SKM-1 (cell line): ENCODE results near the gene ROPN1B.
A peak's percentile ranks its signal among the peaks of the same experiment; 100 is the strongest.
"Not testable (repeated sequence)": the region's sequence is repeated elsewhere in the genome, so short reads cannot be mapped to it uniquely, and the experiment has no call there.

Experiments used
- DNase-seq: peaks from one replicate; lab custom pipeline; 2025; ENCODE audit not compliant: unreplicated experiment; lab: John Stamatoyannopoulos, UW

Gene ROPN1B

DNA sequence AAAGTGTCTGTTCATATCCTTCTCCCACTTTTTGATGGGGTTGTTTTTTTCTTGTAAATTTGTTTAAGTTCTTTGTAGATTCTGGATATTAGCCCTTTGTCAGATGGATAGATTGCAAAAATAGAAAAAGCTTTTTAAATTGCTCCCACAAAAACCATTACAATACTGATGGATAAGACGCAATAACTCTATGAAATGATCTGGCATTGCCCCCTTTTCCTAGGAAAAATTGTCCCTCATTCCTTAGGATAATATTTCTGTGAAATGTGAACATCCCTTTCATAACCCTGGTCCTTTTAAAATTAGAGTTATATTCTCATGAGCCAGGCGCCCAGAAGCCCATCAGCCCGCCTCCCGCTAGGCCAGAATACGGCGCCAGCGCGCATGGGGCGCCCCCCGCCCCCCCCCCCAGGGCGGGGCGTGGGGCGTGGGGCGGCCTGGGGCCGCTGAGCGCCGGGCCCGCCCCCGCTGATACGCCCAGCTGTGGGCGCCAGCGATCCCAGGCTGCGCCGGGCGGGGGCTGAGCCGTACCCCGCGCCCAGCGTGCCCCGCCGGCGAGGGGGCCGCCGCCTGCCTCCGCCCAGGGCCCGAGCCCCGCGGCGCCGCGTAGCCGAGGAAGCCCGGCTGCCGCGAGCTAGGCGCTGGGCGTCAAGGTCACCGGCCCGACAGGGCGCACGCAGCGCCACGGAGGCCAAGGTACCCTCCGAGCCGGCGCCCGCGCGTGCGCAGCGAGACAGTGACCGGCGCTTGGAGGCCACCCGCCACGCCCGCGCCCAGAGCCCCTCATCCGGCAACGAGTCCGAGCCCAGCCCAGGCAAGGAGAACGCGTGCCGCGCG, 11.1 kb upstream of the ROPN1B start:
- DNase-seq: no peak

DNA sequence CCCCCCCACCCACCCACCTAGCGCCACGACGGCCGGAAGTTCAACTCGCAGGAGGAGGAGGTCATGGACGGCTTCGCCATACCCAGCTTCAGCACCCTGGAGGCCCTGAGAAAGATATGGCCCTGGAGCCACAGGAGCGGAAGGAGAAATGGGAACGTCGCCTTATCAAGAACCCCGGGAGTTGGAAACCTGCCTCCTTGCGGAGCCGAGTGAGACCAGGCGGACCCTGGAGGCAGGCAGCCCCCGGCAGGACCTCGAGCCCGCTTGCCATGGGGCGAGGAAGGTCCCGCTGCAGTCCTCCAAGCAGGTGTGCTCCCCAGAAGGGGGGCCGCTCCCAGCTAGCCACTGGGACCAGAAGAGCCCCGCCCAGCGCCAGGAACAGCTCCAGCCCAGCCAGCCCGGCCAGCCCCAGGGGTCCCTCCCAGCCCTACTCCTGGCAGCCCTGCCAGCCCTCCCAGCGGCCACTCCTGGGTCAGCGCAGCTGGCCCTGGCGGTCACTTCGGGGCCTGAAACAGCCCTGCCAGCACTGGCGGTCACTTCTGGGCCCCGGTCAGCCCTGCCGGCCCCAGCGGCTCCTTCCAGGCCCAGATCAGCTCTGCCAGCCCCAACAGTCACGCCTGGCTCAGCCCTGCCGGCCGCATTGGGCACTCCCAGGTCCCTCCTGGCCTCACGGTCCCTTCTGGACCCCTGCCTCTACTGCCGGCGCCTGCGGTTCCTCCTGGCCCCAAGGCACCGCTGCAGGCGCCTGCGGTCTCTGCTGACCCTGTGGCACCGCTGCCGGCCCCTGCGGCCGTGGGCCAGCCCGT, 10.3 kb upstream of the ROPN1B start:
- DNase-seq: no peak

DNA sequence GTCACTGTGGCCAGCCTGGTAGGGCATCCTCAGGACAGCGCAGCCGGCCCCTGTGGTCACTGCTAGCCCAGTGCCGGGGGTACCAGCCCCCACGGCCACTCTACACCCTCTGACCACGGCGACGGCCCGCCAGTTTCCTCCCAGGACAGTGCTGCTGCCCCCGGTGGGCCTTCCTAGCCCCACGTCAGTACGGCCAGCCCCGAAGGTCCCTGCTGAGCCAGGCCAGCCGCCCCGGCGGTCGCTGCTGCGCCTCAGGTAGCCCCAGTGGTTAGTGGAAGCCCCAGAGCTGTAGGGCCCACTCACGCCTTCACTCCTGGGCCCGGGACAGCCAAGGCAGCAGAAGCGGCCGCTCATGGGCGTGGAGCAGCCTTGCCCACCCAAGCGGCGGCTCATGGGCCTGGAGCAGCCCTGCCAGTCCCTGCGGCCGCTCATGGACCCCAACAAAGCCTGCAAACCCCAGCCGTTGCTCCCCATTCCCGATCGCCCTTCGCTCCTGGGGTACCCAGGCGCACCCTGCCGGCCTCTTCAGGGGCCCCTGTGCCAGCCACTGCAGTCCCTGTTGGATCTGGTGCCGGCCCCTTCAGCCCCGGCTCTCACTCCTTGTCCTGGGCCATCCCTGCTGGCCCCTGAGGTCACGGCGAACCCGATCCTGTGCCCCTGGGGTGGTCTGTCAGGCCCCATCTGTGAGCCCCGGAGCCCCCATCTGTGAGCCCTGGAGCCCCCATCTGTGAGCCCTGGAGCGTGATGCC, 9.5 kb upstream of the ROPN1B start:
- DNase-seq: no peak

DNA sequence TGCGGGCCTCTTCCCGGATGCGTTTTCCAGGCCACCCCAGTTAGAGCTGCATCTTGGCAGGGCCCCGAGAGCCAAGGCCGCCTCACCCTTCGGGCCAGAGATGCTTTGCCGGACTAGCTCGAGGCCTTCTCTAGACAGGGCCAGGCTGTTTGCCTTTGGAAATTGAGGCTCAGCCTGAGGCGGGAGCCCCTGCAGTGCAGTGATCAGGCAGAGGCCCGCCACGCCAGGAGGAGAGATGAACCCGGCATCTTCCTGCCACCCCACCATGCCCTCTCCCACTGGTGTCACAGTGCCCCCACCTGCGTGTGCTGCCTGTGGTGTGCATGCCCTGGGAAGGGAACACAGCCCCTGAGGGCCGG, 8.9 kb upstream of the ROPN1B start:
- no peak for DNase-seq

DNA sequence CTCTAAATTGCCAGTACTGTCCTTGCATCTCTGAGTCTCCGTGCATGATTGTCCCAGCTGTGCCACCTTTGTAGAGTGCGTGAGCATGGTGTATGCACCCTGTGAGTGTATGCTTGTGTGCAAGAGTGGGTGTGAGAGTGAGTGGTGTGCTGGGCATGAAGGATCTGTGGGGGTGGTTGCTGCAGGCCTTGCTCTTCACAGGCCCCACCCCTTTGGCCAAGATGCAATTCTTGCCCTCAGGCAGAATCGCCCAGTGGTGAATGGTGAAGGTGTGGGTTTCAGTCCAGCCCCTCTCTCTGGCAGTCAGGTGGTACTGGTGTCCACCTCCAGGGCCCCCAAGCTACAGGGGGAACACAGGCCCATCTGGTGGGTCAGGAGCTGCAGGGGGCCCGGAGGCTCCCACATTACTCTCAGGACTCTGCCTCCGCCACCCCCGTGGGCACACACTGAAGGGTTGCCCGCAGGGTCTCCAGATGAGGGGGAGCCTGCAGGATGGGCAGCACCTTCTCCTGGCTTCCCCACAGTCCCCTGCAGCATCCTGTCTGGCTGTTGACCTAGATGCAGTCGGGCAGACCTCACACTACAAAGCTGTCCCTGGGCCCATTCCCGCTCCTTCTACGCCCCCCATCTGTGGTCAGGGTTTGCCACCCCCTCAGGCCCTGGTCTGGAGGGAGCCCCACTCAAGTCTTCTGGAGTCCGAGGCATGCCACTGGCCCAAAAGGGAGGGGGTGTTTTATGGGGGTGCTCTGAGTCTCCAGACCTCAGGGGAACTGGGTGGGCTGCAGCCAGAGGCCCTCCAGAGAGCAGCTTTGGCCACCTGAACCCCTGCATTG, 8.3 kb upstream of the ROPN1B start:
- DNase-seq: no peak

DNA sequence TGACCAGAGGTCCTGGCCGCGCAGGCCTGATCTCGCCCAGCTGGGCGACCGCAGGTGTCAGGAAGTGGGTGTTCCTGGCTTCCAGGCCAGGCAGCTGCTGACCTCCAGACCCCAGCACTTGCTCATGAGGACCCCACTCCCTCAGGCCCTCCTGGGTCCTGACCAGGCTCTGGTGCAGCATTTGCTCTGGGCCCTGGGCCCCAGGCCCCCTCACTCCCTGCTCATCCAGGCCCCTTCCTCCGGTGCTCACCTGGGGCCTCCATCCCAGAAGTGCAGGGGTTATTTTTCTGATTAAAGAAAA, 7.7 kb upstream of the ROPN1B start:
- DNase-seq: no peak

DNA sequence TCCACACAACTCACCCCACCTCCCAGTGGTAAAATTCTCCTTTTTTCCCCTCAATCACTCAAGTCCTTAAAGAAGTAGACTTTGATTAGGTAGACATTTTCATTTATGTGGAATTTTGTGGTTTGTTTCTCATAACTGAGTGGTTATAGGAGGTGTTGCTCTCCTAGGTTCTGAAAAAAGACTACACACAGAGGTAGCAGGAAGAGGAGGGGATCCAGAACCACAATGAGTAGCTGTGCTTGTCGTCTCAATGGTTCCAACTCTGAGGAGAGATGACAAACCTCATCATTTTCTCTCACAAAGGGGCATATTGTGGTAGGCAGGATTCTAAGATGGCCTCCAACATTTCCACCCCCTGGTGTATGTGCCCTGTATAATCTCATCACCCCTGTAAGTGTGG, 5.1 kb upstream of the ROPN1B start:
- DNase-seq: not testable (repeated sequence)

DNA sequence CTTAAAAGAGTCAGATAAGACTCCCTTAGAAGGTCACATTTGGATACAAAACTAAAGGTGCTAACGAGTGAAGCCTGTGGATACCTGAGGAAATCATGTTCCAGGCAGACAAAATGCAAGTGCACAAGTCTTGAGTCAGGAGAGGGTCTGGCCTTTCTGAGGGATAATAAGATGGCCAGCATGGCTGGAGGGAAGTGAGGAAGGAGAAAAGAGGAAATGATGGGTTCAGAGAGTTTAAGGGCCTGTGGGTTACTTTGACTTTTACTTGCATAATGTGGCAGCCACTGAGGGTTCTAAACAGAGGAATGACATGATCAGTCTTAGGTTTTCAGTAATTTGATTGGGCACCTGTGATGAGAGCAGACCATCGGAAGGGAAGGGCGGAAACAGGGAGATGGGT, 3.5 kb upstream of the ROPN1B start:
- peak; percentile 3 for DNase-seq

DNA sequence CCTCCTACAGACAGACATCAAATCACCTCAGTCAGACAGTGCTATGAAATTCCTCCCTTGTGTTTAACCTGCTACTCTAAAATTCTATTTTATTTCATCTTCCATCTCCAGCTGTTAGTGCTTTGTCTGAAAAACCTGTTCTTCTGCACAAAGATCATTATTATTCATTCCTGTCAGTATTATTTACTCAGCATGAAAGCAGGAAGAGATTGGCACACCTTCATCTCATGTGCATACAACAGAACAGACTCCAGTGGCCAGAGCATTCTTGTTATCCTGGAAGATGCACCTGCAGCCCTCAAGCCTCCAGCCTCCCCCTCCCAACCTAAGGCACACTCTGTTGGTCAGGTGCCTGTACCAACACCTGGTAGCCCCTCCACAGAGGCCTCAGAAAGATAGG, 1.8 kb upstream of the ROPN1B start:
- no peak for DNase-seq

DNA sequence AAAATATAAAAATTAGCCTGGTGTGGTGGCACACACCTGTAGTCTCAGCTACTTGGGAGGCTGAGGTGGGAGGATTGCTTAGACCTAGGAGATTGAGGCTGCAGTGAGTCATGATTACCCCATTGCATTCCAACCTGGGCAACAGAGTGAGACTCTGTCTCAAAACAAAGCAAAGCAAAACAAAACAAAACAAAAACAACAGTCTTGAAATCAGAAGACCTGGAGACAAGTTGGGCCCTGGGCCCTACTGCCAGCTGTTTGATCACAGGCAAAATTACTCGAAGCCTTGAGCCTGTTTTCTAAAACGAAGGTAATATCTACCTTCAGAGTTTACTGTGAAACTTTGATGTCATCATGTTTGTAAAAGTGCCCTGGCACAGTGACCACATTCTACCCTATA, 857 bp upstream of the ROPN1B start:
- not testable (repeated sequence) for DNase-seq

DNA sequence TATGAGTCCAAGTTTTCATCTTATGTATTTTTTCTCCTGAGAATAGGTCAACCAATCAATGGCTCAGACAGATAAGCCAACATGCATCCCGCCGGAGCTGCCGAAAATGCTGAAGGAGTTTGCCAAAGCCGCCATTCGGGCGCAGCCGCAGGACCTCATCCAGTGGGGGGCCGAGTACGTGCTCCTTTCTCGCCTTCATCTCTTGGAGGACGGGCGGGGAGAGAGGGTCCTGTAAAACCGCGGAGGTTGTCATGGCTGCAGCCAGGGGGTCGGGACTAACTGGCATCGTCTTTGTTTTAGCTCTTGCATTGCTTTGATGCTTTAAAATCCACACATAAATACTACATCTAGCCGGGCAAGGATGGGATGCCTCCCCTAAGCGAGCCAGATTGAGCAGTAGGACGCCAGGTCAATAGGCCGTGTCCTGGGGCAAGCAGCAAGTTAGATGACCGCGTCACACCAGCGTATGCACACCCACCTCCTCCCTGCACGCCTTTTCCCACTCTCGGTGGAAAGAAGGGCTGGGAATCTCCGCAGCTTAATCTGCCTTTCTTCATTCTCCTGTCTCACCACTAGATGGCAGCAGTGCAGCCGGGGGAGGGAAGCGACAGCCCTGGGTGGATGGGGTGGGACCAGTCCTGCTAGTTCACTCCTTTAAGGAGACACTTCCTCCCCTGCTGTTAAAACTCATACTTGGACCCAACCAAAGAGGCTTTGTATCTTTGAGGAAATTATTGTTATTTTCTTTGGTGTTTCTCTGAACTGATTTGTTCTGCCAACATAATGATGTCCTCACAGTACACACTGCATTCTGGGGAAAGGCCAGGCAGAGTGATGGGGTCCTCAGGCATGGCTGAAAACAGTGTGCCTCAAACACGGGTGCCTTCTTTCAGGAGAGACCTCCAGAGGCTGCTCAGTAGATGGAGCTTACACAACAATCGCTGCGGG, 3.3 kb downstream of the ROPN1B start:
- DNase-seq: not testable (repeated sequence)

DNA sequence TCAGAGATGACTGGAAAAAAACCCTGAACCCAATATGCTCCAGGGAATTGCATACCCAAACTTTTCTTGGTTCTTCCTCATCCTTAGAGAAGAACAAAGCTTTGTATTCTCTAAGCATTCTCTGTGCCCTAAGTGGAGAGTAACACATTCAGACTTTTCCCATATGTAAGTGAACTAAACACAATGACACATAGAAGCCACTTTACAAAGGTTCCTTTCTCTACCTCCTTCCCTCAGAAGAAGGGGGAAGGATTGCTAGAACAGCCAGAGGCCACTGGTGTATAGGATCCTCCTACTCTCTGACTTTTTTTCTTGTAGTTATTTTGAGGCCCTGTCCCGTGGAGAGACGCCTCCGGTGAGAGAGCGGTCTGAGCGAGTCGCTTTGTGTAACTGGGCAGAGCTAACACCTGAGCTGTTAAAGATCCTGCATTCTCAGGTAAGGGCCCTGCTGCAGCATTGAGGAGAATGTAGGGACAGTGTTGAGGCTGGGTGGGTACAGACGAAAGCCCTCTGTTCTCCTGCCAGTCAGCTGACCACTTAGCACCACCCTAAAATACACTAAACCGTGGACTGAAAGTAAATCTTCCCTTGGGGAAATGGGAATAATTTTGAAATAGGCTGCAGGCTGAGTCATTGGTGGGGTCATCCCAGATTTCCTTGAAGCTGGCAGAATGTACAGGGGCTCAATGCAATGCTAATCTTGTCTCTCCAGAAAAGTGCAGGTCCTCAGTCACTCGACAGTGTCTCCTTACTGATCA, 6.4 kb downstream of the ROPN1B start:
- DNase-seq: not testable (repeated sequence)

DNA sequence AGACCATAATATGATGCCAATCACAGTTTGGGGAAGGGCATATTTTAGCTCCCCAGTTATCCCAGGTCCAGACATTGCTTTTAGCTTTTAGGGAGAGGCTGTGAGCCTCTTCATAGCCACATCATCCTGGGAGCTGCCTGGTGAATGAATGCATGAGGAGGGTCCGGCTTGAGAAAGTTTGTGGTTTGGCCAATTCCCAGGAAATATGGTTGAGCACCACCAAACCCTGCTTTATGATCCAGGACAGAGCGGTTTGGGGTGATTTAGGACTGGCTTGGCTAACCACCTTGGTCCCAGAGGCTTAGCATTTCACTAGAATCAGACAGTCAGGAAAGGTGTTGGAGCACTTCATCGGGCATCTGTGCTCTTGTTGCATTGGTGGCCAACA, 7.0 kb downstream of the ROPN1B start:
- not testable (repeated sequence) for DNase-seq

DNA sequence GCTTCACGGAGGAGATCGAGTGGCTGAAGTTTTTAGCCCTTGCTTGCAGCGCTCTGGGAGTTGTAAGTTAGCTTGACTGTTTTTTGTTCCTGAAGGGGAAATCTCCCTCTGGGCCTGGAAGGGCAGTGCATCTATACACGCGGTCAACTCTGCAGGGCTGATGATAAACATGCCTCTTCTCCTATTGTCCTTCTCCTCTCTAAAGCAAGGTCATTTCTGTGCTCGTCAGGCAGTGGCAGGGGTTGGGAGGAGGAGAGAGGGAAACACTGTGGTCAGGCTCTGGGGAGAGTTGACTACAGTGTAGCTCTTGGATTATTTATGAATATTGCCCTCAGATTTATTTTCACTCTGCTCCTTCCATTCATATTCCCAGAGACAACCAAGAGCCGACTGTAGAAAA, 8.1 kb downstream of the ROPN1B start:
- not testable (repeated sequence) for DNase-seq

DNA sequence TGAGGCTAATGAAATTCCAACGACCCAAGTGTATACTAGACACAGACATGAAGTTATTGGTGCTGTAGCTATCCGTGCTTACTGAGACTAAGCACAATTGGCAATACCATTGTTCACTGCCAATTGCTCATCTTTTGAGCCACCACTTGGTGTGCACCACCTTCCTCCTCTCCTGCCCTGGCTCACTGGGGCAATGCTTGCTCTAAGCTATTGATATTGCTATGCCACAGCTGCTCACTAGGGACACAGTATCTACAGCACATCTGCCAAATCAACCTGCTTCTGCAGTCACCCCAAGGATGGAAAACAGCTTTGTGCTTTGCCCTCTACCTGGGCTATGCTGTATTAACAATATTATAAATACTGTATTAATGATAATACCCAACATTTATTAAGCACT, 16.0 kb downstream of the ROPN1B start:
- DNase-seq: not testable (repeated sequence)

DNA sequence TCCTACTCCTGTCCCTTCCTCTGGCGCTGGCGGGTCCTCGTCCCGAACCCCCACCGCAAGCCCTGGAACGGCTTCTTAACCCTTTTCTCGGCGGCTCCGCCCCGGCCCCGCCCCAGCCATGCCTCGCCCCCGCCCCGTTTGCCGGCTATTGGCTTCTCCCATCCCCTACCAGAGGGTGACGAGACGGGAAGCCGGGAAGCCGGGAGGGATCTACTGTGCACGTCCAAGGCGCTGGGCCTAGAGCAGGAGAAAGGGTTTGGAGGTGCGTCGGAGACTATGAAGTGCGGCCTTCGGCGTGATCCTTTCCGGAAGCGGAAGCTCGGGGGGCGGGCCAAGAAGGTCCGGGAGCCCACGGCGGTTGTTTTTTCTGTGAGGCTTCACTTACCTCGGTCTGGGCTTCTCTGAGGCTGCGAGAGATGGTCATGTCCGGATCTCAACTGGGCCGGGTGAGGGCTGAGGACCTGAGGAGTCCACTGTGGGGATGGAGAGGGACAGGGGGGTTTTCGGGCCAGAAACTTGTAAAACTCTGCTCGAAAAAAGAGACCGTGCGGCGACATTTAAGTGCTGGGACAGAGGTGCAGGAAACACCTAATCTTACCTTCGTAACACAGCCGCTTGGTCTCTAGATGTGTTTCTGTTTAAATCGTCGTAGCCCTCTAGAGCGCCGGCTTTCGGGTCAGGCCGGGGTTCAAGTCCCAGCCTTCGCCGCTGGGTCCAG, 21.4 kb downstream of the ROPN1B start:
- peak; percentile 45 for DNase-seq

DNA sequence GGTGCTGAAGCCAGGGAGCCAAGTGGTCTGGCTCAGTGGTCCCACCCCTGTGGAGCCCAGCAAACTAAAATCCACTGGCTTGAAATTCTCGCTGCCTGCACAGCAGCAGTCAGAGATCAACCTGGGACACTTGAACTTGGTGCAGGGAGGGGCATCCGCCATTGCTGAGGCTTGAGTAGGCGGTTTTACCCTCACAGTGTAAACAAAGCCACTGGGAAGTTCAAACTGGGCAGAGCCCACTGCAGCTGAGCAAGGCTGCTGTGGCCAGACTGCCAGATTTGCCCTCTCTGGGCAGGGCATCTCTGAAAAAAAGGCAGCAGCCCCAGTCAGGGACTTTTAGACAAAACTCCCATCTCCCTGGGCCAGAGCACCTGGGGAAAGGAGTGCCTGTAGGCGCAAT, 27.8 kb downstream of the ROPN1B start:
- not testable (repeated sequence) for DNase-seq

DNA sequence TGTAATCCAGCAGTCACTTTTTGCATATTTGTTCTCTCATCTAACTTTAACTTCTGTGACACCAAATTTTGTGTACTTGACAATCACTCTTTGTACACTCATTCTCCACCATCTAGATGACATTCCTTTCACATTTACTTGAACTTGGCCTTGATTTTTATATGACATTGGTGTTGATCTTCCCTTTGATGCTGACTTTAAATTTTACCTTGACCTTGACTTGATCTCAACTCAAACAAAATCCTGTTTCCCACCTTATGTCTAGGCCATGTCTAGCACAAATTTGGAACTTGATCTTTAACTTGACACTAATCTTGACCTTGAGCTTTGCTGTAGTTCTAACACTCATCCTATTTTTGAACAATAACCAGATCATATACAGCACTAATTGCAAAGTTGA, 33.2 kb downstream of the ROPN1B start:
- no peak for DNase-seq
